ENCODE measurements around the gene XXYLT1.

DNA sequence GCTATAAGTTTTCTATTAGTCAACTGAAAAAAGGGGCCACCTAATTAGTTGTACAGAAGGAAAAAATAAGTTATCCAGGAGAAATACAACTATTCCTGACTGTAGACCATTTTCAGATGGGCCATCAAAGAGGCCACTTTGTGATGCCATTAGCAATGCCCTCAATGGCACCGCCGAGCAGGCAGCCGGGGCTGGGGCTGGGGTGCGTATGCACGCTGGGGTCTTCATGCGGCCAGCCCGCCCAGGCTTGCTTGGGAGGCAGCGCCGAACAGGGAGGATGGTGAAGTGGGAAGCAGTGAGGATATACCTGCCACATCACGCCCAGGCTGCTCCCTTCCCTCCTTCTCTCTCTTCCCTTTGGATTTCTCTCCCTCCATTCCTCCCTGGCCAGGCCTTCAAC is 128.4 kb downstream of the XXYLT1 start:
- TF ChIP-seq, protein P1, sequence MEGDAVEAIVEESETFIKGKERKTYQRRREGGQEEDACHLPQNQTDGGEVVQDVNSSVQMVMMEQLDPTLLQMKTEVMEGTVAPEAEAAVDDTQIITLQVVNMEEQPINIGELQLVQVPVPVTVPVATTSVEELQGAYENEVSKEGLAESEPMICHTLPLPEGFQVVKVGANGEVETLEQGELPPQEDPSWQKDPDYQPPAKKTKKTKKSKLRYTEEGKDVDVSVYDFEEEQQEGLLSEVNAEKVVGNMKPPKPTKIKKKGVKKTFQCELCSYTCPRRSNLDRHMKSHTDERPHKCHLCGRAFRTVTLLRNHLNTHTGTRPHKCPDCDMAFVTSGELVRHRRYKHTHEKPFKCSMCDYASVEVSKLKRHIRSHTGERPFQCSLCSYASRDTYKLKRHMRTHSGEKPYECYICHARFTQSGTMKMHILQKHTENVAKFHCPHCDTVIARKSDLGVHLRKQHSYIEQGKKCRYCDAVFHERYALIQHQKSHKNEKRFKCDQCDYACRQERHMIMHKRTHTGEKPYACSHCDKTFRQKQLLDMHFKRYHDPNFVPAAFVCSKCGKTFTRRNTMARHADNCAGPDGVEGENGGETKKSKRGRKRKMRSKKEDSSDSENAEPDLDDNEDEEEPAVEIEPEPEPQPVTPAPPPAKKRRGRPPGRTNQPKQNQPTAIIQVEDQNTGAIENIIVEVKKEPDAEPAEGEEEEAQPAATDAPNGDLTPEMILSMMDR (IDR thresholded peaks at IDR 0.05) = no peak
- TF ChIP-seq EP300 (IDR thresholded peaks at IDR 0.05) = no peak

All from tibial nerve (tissue), 4 donors.